PC-3 (cell line): ENCODE measurements around the gene KMT5B. TPM values are rescaled to one million over a fixed set of nuclear protein-coding genes. Genes with fewer than 3 reads are reported as not detected.

Experiments
- ATAC-seq: fragments of 200-7000 bp; cut with Tn5 transposase; 2 replicates; pipeline ENCODE4 v1.9.1; 2020; ENCODE audit warnings: mild to moderate bottlenecking, moderate library complexity
- BruUV-seq: library from RNA; stranded (reverse); fragments of 400-500 nt; replicated peaks from 2 replicates; lab custom pipeline; 2021; lab: Mats Ljungman, UMichigan
- CTCF ChIA-PET: fragments of 300-600 bp; sonication (Branson Sonifier 250); formaldehyde crosslinking; loops from one replicate; lab custom pipeline; 2022; ENCODE audit warnings: antibody characterized with exemption; lab: Charles Lee
- POLR2A ChIA-PET: fragments of 300-600 bp; sonication (Branson Sonifier 250); formaldehyde crosslinking; loops from one replicate; lab custom pipeline; 2022; ENCODE audit warnings: antibody characterized with exemption; ENCODE audit not compliant: unreplicated experiment; lab: Charles Lee
- DNase-seq: peaks from one replicate; pipeline ENCODE4 v3.0.0-alpha.2; 2015
- H2AFZ ChIP-seq: fragments of 300-600 bp; sonication (generic); 2 replicates; pipeline ENCODE4 v1.6.0; 2016; ENCODE audit warnings: antibody characterized with exemption, low read length
- H3F3A ChIP-seq: fragments of 300-600 bp; sonication (generic); one replicate; pipeline ENCODE4 v1.6.0; 2017; ENCODE audit warnings: antibody characterized with exemption, low read length, control low read depth, mild to moderate bottlenecking; ENCODE audit not compliant: unreplicated experiment
- H3K27ac ChIP-seq: fragments of 300-600 bp; sonication (generic); 2 replicates; pipeline ENCODE4 v1.5.1; 2016; ENCODE audit warnings: mild to moderate bottlenecking, low read length
- H3K27me3 ChIP-seq: fragments of 300-600 bp; sonication (generic); 2 replicates; pipeline ENCODE4 v1.6.1; 2016; ENCODE audit warnings: low read length, mixed read lengths
- H3K36me3 ChIP-seq: fragments of 300-600 bp; sonication (generic); 2 replicates; pipeline ENCODE4 v1.6.1; 2016; ENCODE audit warnings: low read depth, mixed run types, low read length, mixed read lengths
- H3K4me1 ChIP-seq: fragments of 300-600 bp; sonication (generic); 2 replicates; pipeline ENCODE4 v1.5.1; 2016; ENCODE audit warnings: low read length; ENCODE audit not compliant: insufficient read depth
- H3K4me2 ChIP-seq: fragments of 300-600 bp; sonication (generic); 2 replicates; pipeline ENCODE4 v1.6.0; 2016; ENCODE audit warnings: low read length
- H3K4me3 ChIP-seq: fragments of 300-600 bp; sonication (generic); 2 replicates; pipeline ENCODE4 v1.5.1; 2016; ENCODE audit warnings: mild to moderate bottlenecking, low read length, mixed read lengths
- H3K79me2 ChIP-seq: fragments of 300-600 bp; sonication (generic); 2 replicates; pipeline ENCODE4 v1.6.1; 2017; ENCODE audit warnings: low read length, mixed read lengths
- H3K9ac ChIP-seq: fragments of 300-600 bp; sonication (generic); 2 replicates; pipeline ENCODE4 v1.6.0; 2016; ENCODE audit warnings: mild to moderate bottlenecking, low read length
- H3K9me2 ChIP-seq: fragments of 300-600 bp; sonication (generic); replicated peaks from 2 replicates; pipeline ENCODE4 v1.6.1; 2016; ENCODE audit warnings: mixed run types, low read length, mixed read lengths
- H3K9me3 ChIP-seq: fragments of 300-600 bp; sonication (generic); 2 replicates; pipeline ENCODE4 v1.6.1; 2016; ENCODE audit warnings: low read length, mixed read lengths
- H4K20me1 ChIP-seq: fragments of 300-600 bp; sonication (generic); 2 replicates; pipeline ENCODE4 v1.6.1; 2016; ENCODE audit warnings: low read length, mixed read lengths
- CTCF ChIP-seq: fragments of 300-600 bp; sonication (generic); conservative IDR thresholded peaks from 2 replicates; pipeline ENCODE4 v1.5.1; 2017; ENCODE audit warnings: antibody characterized with exemption, low read depth, mild to moderate bottlenecking, low read length
- EZH2 ChIP-seq: fragments of 300-600 bp; sonication (generic); IDR thresholded peaks from one replicate; pipeline ENCODE4 v1.6.1; 2017; ENCODE audit warnings: antibody characterized with exemption, mild to moderate bottlenecking, low read length; ENCODE audit not compliant: unreplicated experiment
- EZH2phosphoT487 ChIP-seq: fragments of 300-600 bp; sonication (generic); IDR thresholded peaks from 2 replicates; pipeline ENCODE4 v1.6.1; 2018; ENCODE audit warnings: mild to moderate bottlenecking, antibody characterized with exemption, low read length, borderline replicate concordance
- intact Hi-C: fragments of 100-400 bp; cut with micrococcal nuclease; formaldehyde crosslinking; loops from 2 replicates; pipeline ENCODE4 v1.9.0; 2023
- total RNA-seq: library from RNA; depleted of rRNA; stranded (reverse); fragments of >200 nt; gene quantifications from 2 replicates; pipeline ENCODE4 v1.2.3, GENCODE V29; 2014

The KMT5B gene
- total RNA-seq, 1 experiment from 2014 or later: 19.0 TPM

- no peak for TF ChIP-seq EZH2phosphoT487
- no peak for TF ChIP-seq EZH2
- TF ChIP-seq CTCF: no peak
- Histone ChIP-seq H3K9me2 (no peaks in the 10 kb centered on the region), H2AFZ (no peak overlapping the region), H3K4me1 (peaks cover 3% of the 10 kb centered on the region), H3K9me3 (no peaks in the 10 kb centered on the region), H3K27ac (no peak overlapping the region), H3K4me2 (no peak overlapping the region), H3K79me2 (no peaks in the 10 kb centered on the region), H3K36me3 (peaks cover 47% of the 10 kb centered on the region), H3F3A (no peaks in the 10 kb centered on the region), H3K4me3 (no peak overlapping the region), H3K27me3 (no peaks in the 10 kb centered on the region), H4K20me1 (no peaks in the 10 kb centered on the region), H3K9ac (no peak overlapping the region)
- BruUV-seq: no TSS peak
- intact Hi-C loops: no loop called here
- CTCF ChIA-PET: no interaction called here
- ATAC-seq (no peak), DNase-seq (no peak)
- POLR2A ChIA-PET: no interaction called here
Measured at GRCh38 chr11:68169442-68169841, 43.7 kb downstream of the KMT5B start.

DNA sequence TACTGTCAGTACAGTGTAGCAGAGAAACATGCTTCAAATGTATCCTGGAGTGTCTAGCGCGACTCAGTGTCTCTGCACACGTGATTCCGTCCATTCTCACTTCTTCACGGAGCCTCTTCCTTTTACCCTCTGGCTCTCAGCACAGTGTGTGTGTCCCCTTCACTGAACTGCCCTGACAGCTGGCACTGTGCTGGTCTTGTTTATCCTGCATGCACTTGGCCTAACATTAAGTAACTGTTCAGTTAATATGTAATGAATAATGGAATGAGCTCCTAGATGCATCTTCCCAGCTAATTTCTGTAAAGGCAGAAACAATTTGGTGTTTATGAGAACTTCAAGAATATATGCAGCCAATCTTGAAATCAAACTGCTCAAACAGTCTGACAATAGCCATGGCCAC lies 44.4 kb downstream of the KMT5B start:
- no peaks in the 10 kb centered on the region for H3K27me3 ChIP-seq
- peaks cover 8% of the 10 kb centered on the region for H3K4me1 ChIP-seq
- ChIA-PET CTCF (no interaction called here), POLR2A (interaction anchor here (0.6 kb wide), 1 partner anchor 49 kb away, joined by 4 read pairs; no protein-coding TSS in a partner anchor)
- H3F3A ChIP-seq: no peaks in the 10 kb centered on the region
- no peak overlapping the region for H3K27ac ChIP-seq
- no peaks in the 10 kb centered on the region for H3K9me2 ChIP-seq
- H3K4me2 ChIP-seq: no peak overlapping the region
- H3K4me3 ChIP-seq: no peak overlapping the region
- intact Hi-C loops: no loop called here
- H3K9me3 ChIP-seq: no peaks in the 10 kb centered on the region
- no peak for ATAC-seq
- no peak for DNase-seq
- no peaks in the 10 kb centered on the region for H3K79me2 ChIP-seq
- no peak overlapping the region for H2AFZ ChIP-seq
- no TSS peak for BruUV-seq
- H3K9ac ChIP-seq: no peak overlapping the region
- no peak for TF ChIP-seq EZH2phosphoT487
- no peak for TF ChIP-seq EZH2
- TF ChIP-seq CTCF: no peak
- no peaks in the 10 kb centered on the region for H4K20me1 ChIP-seq
- H3K36me3 ChIP-seq: peaks cover 49% of the 10 kb centered on the region

DNA sequence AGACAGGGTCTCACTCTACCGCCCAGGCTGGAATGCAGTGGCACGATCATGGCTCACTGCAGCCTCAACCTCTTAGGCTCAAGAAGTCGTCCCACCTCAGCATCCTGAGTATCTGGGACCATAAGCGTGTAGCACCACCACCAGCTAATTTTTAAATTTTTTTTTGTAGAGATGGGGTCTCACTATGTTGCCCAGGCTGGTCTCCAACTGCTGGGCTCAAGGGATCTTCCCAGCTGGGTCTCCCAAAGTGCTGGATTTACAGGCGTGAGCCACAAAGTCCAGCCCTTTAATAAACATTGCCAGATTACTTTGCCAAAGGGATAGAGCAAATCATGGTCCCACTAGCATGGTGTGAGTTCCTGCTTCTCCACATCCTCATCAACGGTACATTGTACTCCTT lies 45.6 kb downstream of the KMT5B start:
- ChIA-PET POLR2A (no interaction called here), CTCF (no interaction called here)
- no peak overlapping the region for H3K4me2 ChIP-seq
- TF ChIP-seq CTCF (no peak), EZH2 (no peak), EZH2phosphoT487 (no peak)
- ATAC-seq: no peak
- no peak overlapping the region for H3K9ac ChIP-seq
- H3K9me2 ChIP-seq: no peaks in the 10 kb centered on the region
- no peaks in the 10 kb centered on the region for H3K9me3 ChIP-seq
- no peaks in the 10 kb centered on the region for H3K27me3 ChIP-seq
- no peak for DNase-seq
- H3F3A ChIP-seq: no peaks in the 10 kb centered on the region
- H2AFZ ChIP-seq: no peak overlapping the region
- peaks cover 46% of the 10 kb centered on the region for H3K36me3 ChIP-seq
- peaks cover 8% of the 10 kb centered on the region for H3K4me1 ChIP-seq
- H3K27ac ChIP-seq: no peak overlapping the region
- no peaks in the 10 kb centered on the region for H3K79me2 ChIP-seq
- H4K20me1 ChIP-seq: no peaks in the 10 kb centered on the region
- intact Hi-C loops: no loop called here
- no TSS peak for BruUV-seq
- H3K4me3 ChIP-seq: no peak overlapping the region
